ENCODE measurements around the gene CORO1C.
"Not testable (repeated sequence)": the region's sequence is repeated elsewhere in the genome, so short reads cannot be mapped to it uniquely, and the experiment has no call there.

Gene CORO1C

GRCh38 chr12:108644811-108645120, 86.6 kb downstream of the CORO1C start:
- DNase-seq: no peak

- DNase-seq: no peak
Observed at GRCh38 chr12:108643941-108644810, 87.1 kb downstream of the CORO1C start.

GRCh38 chr12:108642899-108643654, 88.2 kb downstream of the CORO1C start:
- no peak for DNase-seq

- DNase-seq: no peak
Observed at GRCh38 chr12:108642269-108642870, 88.9 kb downstream of the CORO1C start.

- DNase-seq: no peak
Observed at GRCh38 chr12:108641446-108642268, 89.7 kb downstream of the CORO1C start.

- DNase-seq: peak; percentile 55
Observed at GRCh38 chr12:108640802-108641445, 90.4 kb downstream of the CORO1C start.

- no peak for DNase-seq
Observed at GRCh38 chr12:108638997-108639822, 92.1 kb downstream of the CORO1C start.

GRCh38 chr12:108638141-108638827, 93.0 kb downstream of the CORO1C start:
- DNase-seq: peak; percentile 45

GRCh38 chr12:108637222-108637971, 93.9 kb downstream of the CORO1C start:
- no peak for DNase-seq

- DNase-seq: no peak
Observed at GRCh38 chr12:108635997-108636808, 95.1 kb downstream of the CORO1C start.

GRCh38 chr12:108635201-108635996, 95.9 kb downstream of the CORO1C start:
- no peak for DNase-seq

- peak; percentile 27 for DNase-seq
Observed at GRCh38 chr12:108634341-108634751, 97.0 kb downstream of the CORO1C start.

- no peak for DNase-seq
Observed at GRCh38 chr12:108633534-108634248, 97.6 kb downstream of the CORO1C start, which contains the start of gene SELPLG. TSS of gene SELPLG (minus strand) at chr12:108633894. CDS start at chr12:108624307, 9,587 bp downstream.

GRCh38 chr12:108633081-108633533, 98.2 kb downstream of the CORO1C start:
- DNase-seq: no peak

GRCh38 chr12:108631261-108631660, 100.1 kb downstream of the CORO1C start:
- DNase-seq: not testable (repeated sequence)

GRCh38 chr12:108630481-108631207, 100.7 kb downstream of the CORO1C start:
- no peak for DNase-seq

Measured in NCI-H2227 treated with DMSO at 0.1 percent for 48 hours (cell line).